GM12801 (cell line): Measurements from ENCODE around the gene TNNI3K.

Source experiments
- TF ChIP-seq, protein P1 (sequence below): IDR thresholded peaks from one replicate; pipeline ENCODE4 v1.5.1; 2011; ENCODE audit warnings: control low read depth; ENCODE audit not compliant: insufficient read length; ENCODE audit errors: extremely low read depth

TNNI3K gene

DNA sequence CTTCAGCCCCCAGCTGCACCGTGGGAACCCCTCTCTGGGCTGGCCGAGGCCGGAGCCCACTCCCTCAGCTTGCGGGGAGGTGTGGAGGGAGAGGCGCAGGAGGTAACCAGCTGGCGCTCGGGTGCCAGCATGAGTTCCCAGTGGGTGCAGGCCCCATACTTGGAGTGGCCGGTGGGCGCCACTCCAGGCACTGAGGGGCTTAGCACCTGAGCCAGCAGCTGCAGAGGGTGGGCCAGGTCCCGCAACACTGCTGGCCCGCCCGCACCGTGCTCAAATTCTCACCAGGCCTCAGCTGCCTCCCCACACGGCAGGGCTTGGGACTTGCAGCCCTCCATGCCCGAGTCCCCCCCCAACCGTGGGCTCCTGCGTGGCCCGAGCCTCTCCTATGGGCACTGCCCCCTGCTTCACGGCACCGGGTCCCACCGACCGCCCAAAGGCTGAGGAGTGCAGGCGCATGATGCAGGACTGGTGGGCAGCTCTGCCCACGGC is 230.1 kb downstream of the TNNI3K start:
- TF ChIP-seq, protein P1, sequence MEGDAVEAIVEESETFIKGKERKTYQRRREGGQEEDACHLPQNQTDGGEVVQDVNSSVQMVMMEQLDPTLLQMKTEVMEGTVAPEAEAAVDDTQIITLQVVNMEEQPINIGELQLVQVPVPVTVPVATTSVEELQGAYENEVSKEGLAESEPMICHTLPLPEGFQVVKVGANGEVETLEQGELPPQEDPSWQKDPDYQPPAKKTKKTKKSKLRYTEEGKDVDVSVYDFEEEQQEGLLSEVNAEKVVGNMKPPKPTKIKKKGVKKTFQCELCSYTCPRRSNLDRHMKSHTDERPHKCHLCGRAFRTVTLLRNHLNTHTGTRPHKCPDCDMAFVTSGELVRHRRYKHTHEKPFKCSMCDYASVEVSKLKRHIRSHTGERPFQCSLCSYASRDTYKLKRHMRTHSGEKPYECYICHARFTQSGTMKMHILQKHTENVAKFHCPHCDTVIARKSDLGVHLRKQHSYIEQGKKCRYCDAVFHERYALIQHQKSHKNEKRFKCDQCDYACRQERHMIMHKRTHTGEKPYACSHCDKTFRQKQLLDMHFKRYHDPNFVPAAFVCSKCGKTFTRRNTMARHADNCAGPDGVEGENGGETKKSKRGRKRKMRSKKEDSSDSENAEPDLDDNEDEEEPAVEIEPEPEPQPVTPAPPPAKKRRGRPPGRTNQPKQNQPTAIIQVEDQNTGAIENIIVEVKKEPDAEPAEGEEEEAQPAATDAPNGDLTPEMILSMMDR = no peak

DNA sequence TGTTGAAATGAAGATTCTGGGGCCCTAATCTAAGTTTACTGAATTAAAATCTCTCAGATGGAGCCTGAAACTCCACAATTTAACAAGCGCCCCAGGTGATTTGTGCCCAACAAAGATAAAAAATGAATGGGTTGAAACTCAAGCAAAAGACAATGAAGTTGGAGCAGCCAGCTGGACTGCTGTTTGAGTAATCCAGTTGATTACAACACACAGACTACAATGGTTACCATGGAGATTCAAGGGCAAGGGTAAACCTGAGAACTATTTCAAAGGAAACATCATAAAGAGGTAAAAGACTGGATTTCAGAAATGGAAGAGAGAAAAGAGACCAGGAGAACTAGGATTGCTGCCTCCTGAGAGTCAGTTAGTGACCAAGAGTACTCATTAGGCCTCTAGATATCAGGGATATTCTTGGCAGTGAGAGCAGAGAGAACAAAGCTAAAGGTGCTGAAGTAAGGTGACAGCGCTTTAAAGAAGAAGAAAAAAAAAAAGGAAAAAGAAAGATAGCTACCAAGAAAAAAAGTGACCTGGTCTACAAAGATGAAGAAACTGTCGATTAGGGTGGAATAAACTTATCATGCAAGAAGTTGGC is 232.7 kb downstream of the TNNI3K start:
- TF ChIP-seq, protein P1 = no peak

DNA sequence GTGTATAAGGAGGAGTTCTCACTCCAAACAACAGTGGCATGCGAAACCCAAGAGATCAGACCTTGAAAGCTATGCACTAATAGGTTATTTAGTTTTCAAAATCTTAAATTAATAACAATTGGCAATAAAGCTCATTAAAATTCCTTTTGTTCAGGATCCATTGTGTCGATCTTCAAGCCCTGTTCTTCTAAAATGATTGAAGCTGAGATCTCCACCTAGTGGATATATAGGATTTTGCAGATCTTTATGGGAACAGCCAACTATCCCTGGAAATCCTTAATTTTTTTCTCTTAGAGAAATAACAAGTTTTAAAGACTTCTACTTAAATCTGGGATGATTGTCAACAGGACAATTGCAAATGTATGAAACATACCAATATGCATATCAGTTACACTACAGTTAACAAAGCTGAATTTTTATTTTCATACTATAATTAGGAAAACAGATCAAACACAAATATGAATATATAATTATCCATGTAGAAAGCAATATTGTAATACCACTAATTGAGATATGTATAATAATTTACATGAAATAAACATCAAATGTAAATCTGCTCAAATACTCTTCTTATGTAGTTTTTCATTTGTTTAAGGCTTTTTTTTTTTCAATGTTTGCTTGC is 233.9 kb downstream of the TNNI3K start:
- TF ChIP-seq, protein P1 = no peak

DNA sequence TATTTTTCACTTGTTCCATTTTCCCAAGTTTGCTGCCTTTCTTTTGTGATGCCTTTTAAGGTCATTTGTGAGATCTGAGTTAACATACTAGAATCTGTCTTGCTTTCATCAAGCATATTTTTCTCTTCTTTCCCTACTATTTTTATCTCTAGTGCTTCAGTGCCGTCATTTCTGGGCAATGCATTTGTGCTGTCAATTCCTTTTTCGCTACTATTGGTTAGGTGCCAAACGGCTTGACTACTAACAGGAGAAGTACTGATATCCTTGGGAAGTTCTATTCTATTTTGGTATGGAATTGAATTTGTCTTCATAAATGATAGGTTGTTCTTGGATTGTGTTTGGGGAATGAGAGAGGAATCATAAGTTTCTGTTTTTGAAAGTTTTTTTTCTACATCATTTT is 235.1 kb downstream of the TNNI3K start:
- TF ChIP-seq, protein P1 = no peak

DNA sequence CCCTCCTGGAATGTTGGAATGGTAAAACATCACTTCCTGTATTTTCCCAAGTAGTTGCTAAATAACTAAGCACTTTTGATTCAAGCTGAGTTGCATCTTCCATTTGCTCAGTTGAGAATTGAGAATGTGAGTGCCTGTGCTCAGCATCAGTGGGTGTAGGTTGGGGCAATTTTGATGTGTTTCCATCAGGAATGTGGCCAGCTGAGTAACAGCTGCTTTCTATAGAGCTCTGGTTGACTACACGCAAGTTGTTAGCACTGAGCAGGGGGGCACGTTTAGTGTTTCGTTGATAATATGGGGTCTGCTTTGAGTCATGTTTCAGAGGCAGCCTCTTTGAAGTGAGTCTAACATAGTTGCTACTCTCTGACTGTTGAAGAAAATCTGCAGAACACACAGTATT is 235.7 kb downstream of the TNNI3K start:
- TF ChIP-seq, protein P1 = no peak

DNA sequence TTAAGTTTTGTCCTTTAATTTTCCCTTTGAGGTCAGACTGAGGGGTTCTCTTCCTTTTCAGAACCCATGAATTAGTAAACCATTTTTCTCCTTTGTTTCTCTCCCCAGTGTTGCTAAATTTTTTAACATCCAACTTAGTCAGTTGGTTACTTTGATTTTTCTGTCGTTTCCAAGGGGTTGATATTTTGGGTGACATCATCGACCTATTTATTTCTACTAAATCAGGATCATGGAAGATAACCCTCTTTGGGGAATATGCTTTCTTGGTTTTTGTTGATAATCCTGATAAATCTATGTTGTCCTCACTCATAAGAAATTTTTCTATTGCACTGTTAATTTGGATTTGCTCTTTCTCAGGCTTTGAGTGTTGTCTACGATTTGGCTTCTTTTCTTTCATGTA is 236.3 kb downstream of the TNNI3K start:
- TF ChIP-seq, protein P1 = no peak

DNA sequence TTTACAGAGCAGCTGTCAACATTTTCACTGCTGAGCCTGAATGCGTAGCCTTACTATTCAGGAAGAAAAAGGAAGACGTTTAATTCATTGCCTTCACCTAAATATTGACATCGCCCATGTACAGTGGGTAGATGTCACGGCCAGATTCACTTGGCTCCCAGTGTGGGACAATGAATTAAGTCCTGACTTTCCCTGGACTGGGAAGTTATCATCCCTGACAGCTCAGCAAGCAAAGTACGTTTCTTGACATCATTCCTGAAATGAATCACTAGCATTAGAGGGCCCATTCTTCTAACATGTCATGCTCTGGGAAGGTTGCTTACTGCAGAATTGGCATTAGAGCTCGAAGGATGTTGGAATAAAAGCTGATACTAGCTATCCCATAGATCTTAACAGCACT is 239.4 kb downstream of the TNNI3K start:
- TF ChIP-seq, protein P1 = no peak
